GM21576 (cell line): ENCODE results near the gene FRK.
A peak's percentile ranks its signal among the peaks of the same experiment; 100 is the strongest.

Source experiments
- ATAC-seq: cut with Tn5 transposase; IDR thresholded peaks from one replicate; pipeline ENCODE4 v1.9.1; 2021; ENCODE audit warnings: mild to moderate bottlenecking, moderate library complexity; ENCODE audit not compliant: unreplicated experiment

FRK gene

DNA sequence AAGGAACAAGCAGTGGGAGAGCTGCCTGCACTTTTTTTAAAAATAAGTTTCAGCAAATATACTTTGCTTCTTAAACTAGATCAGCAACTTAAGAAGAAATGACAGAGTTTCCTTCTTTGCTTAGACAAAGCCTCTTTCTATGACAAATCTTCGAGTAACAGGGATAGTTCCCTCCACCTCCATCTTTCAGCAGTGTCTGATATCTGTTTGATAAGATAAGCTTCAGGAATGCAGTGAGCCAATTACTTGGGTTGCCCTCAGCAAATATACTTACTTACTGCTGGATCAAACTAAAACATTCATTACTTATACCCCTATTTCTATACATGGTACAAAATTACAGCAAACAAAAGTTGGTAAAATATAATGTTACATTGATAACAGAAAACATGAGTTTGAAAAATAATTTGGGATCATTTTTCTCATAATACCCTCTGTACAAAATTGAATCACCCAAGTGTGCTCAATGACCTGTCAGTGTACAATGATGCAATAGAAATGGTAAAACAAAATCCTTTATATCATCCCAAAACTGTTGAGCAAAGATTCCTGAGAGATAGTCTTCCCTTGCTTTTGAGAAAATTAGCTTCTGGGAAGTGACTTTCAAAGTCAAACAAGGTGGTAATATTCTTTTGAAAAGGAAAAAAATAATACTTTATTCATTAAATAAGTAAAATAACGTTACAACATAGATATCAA is 24.5 kb downstream of the FRK start:
- ATAC-seq, result no peak

DNA sequence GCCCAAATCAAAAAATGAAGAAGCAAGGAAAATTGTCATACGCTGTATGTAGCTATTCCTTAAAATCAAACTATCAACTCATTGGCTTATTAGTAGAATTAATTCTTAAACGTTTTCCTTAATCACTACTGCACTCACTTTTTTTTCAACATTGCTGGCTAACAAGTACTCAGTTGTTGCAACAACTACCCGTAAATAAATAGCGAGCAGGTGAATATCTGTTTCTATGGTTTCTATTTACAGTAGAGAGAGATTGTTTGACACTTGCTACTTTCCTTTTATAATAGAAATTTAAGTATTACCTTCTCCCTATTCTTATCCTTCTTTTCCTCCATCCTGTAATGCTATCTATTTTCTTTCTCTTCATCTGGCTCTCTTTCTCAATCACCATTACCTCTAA is 25.1 kb downstream of the FRK start:
- ATAC-seq, result no peak

DNA sequence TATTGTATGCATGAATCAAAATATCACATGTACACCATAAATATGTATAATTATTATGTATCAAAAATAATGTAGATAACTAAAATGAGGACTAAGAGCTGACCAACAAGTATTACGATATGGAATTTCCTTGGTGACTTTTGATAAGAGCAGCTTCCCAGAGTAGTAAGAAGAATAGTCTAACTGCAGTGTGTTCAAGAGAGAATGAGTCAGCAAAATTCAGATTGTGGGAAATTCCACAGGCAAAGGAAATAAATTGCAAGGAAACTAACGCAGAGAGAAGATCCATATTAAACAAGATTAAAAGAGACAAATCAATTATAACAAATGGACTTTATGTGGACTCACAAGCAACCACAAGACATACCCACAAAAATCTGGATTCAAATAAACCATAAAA is 26.4 kb downstream of the FRK start:
- ATAC-seq, result no peak

DNA sequence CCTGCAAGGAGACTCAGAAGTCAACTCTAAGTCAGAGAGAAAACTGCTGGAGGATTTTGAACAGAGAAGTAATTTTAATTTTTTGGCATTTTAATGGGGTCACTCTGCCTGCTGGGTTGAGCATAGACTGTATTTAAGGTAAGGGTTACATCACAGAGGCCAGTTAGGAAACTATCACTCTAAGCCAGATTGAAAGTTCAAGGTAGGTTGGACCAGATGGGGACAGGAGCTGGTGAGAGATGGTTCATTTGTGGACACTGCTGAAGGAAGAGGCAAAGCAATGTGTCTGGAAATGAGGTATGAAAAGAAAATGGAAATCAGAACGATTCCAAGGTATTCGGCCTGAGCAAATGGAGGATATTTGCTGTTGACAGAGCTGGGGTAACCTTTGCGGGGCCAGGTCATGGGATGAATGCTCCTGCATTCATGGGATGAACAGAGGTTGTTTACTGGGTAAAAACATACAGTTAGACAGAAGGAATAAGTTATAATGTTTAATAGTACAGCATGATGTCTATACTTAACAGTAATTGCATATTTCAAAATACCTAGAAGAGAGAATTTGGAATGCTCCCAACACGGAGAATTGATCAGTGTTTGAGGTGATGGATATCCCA is 26.9 kb downstream of the FRK start:
- no peak for ATAC-seq

DNA sequence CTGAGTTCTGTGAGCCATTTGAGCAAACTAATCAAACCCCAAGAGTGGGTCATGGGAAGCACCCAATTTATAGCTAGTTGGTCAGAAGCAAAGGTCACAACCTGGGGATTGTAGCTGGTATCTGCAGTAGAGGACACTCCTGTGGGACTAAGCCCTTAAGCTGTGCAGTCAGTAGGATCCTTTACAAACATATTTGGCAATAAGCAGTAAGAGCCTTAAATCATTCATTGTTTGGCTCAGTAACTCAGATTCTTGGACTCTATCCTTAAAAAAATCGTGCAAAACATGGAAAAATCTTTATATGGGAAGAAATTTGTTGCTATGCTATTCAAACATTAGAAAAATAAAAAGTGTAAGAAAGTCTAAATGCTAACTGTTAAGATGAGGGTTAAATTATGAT is 29.9 kb downstream of the FRK start:
- no peak for ATAC-seq

DNA sequence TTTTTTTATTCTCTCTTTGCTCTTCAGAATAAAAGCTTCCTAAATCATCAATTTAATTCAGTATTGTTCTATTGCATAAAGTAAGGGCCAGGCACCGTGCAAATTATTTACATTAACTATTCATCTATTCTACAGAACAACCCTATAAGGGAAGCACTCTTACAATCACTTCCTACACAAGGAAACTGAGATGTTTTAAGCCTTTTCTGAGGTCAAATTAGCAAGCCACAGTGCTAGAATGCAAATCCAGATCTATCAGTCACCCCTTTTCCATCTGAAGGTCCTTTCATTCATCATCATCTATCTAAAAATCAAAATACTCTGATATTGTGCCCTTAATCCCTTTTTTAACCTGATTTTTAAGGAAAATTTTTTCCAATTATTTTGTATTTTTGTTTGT is 31.2 kb downstream of the FRK start:
- ATAC-seq, result no peak

DNA sequence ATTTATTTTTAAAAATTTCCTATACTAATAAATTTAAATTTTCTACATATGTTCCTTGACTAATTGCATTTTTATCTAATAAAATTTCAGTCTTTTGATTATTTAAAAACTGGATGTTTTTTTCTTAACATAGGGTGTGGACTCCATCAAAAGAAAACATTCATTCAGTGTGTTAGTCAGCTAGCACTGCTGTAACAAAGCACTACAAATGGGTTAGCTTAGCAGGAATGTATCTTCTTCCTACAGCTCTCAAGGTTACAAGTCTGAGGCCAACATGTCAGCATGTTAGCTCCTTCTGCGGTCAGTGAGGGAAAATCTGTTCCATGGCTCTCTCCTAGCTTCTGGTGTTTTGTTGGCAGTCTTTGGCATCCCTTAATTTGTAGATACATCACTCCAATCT is 32.5 kb downstream of the FRK start:
- no peak for ATAC-seq

DNA sequence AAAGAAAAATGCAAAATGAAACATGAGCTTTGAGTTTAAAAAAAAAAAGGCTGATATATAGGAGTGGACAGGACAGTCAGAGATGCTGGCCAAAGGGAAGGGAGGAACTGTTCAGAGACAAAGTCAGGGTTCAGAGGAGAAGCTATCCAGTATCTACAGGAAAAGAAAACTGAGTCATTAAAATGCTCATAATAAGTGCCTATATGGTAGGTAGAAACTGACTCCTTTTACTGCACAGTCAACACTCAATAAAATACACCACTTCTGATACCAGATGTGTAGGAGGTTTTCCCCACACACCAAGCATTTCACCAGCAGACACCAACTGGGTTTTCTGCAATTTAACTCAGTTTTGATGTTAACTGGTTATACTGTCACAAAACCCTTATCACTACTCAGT is 32.9 kb downstream of the FRK start:
- ATAC-seq, result peak; percentile 51

DNA sequence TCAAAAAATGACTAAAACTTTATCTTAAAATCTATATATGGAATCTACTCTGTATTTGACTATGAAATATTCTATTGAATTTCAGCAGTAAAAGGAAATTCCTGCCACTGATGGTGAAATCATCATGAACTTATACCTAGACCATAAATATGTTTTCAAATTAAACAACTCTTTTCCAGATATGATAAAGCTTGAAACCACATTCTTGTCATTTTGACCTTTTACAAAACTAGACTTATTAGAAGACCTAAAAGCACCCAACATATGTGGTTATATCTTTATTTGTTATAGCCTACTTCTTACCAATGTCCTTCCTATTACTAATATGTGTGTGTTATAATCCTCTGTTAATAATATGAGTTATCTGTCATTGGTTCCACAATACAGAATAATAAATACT is 35.3 kb downstream of the FRK start:
- ATAC-seq, result no peak

DNA sequence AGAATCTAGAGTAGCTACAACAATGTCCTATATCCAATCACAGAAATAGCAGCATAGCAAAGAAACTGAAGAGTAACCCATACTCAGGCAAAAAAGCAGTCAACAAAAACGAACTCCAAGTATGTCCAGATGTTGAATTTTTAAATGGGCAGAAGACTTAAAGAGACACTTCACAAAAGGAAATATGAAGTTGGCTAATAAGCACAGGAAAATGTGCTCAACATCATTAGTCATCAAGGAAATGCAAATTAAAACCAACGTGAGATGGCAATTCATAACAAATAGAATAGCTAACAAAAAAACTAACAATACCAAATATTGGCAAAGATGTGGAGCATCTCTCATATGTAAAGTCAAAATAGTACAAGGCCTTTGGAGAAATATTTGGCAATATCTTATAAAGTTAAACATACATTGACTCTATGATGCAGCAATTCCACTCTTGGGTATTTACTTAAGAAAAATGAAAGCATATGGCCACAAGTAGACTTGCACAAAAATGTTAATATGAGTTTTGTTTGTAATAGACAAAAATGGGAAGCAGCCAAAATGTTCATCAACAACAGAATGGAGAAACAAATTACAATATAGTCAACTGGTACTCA is 37.7 kb downstream of the FRK start:
- ATAC-seq, result no peak

DNA sequence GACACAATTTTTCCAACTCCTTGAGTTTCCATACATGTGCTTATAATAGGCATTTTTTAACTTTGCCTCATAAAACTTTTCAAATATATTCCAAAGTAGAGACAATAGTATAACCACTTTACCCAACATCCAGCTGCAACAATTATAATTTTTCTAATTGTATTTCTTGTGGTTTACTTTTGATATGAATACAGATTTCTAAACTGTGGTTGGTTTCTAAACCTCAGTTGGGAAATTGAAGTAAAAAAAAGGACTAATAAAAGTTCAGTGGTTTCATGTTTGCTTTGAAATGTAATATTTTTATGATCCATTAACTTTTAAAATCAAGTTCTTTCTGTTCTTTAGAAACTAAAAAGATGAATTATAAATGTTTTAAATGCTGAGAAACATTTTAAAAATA is 40.0 kb downstream of the FRK start:
- ATAC-seq, result no peak

DNA sequence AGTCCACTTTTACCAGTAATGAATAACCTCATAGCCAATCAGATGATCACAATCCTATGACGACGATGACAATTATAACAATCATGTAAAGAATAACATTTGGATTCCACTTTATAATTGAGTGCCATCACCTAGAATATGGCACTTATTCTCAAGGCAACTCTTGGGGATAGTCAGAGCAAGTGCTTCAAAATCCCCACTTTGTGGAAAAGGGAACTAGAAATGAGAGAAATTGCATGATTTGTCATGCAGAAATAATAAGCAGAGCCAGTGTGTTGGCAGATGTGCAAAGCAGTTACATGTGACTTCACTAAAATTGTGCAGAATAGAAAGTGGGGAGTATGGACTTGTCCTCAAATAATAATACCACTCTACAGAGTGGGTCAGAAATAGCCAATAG is 41.3 kb downstream of the FRK start:
- peak; percentile 79 for ATAC-seq

DNA sequence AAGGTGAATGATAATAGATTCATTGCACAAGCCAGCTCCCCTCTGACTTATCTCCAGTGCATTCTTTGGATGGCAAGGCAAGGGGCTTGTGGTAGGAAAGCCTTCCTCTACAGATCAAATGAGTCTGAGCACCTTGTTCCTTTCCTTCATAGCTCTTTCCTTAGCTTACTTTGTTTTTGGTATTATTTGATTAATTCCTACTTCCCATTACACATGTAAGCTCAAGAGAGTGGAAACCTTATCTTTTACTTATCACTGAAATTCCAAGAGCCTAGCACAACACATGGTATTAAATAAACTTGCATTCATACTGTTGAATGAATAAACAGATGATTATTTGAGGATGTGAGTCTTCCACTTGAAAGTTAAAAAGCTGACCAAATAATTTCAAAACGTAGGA is 41.7 kb downstream of the FRK start:
- ATAC-seq, result no peak

DNA sequence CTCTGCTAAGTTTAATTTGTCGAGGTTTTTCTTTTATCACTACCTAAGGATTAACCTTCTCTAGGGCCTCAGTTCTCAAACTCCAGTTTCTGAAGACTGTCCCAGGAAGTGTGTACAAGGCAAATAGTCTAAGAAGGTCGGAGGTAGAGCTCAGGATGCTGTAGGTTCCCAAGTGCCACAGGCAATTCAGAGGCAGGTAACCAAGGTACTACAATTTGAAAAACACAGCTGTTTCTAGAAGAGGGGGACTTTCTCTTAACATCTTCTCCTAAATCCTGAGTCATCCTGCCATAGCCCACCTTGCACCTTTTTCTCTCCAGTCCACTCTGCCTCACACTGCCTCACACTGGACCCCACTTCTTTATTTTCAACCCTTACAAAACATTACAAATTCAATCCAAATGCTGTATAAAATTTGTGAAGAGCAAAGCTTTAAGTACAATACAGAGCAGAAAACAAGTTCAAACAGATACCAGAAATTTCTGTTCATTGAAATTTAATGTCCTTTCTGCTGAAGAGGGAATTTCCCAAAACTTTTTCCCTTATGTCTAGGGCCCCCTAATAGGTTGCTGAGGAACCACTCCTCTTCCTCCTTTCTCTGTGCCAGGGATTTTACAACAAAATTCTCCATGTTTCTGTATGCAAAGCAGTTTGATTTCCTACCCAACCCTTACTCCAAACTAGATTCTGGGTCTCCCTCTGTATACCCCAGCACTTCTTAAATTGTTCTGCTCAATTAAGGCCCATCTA is 43.0 kb downstream of the FRK start:
- ATAC-seq, result no peak

DNA sequence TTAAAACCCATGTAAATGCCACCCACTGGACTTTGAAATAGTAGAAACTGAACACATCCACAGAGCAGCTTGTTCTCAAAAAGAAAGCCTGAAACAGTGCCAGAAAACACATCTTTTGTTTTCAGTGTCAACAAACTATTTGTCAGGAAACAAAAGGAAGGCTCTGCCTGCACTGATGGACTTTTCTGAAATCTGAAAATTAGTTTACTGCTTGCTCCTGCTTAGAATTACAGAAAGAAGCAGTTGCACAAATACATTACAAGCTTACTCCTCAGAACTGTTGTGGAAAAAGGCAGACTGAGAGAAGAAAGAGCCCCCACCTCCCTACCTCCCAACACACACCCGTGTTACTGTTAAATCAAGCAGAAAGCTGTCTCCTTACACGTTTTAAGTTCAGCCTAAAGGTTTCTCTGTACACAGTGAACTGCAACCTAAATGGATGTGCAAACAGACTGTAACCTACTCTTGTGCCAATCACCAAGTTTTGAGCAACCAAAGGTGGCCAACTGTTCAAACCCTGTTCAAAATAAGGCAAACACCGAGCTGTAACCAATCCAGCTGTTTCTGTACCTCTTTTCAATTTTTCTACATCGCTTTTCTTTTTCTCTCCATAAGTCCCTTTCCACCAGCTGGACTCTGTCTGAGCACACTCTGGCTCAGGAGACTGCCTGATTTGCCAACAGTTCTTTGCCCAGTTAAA is 43.7 kb downstream of the FRK start:
- peak; percentile 25 for ATAC-seq

DNA sequence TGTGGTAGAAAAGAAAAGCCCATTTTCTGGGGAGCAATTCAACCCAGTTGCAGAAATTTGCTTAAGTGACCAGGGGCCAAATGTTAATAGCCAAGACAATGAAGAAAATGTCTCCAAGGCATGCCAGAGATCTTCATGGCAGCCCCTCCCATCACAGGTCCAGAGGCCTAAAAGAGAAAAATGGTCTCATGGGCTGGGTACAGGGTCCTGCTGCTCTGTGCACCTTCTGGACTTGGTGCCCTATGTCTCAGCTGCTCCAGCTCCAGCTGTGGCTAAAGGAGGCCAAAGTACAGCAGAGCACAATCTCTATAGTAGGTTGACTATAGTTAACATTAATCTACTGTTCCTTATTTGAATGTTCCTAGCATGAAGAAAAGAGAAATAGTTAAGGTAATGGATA is 44.7 kb downstream of the FRK start:
- ATAC-seq, result no peak

DNA sequence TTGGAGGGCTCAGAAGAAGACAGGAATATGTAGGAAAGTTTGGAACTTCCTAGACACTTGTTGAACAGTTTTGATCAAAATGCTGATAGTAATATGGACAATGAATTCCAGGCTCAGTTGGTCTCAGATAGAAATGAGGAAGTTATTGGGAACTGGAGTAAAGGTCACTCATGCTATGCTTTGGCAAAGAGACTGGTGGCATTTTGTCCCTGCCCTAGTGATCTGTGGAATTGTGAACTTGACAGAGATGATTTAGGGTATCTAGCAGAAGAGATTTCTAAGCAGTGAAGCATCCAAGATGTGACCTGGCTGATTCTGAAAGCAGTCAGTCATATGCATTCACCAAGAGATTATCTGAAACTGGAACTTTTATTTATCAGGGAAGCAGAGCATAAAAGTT is 45.1 kb downstream of the FRK start:
- ATAC-seq, result no peak

DNA sequence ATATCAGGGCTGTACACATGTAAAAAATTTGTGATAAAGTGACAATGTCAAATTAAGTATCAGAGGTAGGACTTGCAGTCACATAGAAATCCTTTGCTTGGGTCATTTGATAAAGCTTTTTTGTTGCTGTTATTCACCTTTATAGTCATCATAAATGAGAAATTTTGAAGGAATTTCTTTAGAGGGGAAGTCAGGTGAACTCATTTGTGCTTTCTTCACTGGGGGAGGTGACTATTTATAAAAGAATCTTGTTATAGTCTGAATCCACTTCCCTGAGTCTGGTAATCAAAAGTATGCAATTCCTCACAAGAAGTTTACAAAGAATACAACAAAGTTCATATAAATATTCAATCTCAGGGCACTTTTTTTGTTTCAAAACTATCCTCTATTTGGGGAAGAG is 47.7 kb downstream of the FRK start:
- no peak for ATAC-seq

DNA sequence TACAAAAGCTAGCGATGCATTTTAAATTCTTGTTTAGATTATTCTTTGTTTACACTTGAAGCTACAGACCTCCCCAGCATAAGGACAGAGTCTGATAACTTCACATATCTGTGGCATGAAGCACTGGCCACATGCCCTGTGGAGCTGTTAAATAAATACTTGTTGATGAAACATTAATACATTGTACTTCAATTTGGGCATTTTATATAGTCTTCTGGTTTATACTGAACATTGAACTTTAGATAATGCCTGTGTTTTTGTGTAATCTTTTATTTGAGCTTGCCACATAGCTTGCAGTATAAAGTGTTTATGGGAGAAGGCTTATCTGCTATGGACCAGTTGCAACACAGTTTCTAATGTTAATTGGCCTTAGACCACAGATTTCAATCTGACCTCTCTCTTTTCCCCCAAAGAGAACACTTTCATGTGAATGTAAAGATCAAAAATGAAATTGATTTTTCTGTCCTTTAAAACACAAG is 48.2 kb downstream of the FRK start:
- no peak for ATAC-seq

DNA sequence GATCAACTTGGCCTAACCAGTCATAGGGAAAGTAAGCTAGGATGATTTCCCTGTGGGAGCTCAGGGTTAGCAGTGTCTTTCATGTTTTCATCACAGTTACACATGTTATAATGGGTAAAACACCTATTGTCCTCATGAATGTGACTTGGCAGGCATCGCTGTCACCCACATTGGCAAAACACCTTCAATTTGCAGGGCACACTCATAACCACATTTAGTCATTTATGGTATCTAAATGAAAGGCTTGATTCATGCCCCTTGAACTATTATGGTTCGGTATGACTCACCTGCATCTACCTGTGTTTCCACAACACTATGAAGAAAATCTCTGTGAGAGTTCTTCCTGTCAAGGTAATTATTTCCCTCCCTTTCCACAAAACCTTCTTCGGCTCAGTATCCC is 49.2 kb downstream of the FRK start:
- peak; percentile 42 for ATAC-seq

DNA sequence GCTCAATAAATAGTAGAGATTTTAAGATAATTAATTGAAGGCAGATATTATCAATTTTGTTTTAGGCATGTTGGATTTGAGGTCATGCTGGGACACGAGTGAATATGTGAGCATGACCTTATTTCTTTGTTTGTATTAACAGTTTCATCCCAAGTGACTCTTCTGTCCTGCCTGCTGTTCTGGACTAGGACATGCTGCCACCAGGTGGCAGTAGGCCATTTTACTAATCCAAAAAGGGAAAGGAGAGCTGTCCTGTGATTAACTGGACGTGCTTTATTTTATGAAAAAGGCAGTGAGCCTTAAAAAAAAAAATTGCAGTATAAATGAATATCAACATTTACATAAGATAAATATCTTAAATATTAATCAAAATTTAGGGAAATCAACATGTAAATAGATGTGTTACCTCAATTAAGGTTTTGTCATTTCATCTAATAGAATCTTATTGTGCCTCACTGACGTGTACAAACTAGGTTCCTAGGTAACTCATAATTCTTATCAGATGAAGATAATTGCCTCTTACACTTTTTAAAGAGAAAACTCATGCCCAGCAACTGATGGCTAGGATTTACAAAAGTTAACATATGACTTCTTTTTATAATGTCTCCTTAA is 49.8 kb downstream of the FRK start:
- peak; percentile 42 for ATAC-seq
